Panc1 (cell line): ENCODE results near the gene CHRD. TPM values are rescaled to one million over a fixed set of nuclear protein-coding genes. Genes with fewer than 3 reads are reported as not detected.

Experiments
- ATAC-seq: fragments of 200-7000 bp; cut with Tn5 transposase; 2 replicates; pipeline ENCODE4 v1.9.1; 2020; ENCODE audit warnings: mild to moderate bottlenecking, moderate library complexity
- BruUV-seq: library from RNA; stranded (reverse); fragments of 400-500 nt; replicated peaks from 2 replicates; lab custom pipeline; 2021; lab: Mats Ljungman, UMichigan
- CTCF ChIA-PET: fragments of 300-600 bp; sonication (Branson Sonifier 250); formaldehyde crosslinking; loops from one replicate; lab custom pipeline; 2022; ENCODE audit warnings: antibody characterized with exemption; lab: Charles Lee
- POLR2A ChIA-PET: fragments of 300-600 bp; sonication (Branson Sonifier 250); formaldehyde crosslinking; loops from one replicate; lab custom pipeline; 2022; ENCODE audit warnings: antibody characterized with exemption; lab: Charles Lee
- DNase-seq: peaks from one replicate; pipeline ENCODE4 v3.0.0-alpha.2; 2010; ENCODE audit warnings: low read depth, low spot score
- H3K27ac ChIP-seq: 2 replicates; pipeline ENCODE4 v1.5.1; 2011; ENCODE audit warnings: mild to moderate bottlenecking, low read length, inconsistent platforms
- H3K27me3 ChIP-seq: fragments of 200-500 bp; sonication (Bioruptor generic); 2 replicates; pipeline ENCODE4 v1.6.0; 2014; ENCODE audit warnings: low read length, inconsistent platforms; ENCODE audit not compliant: control insufficient read depth, insufficient read depth
- H3K36me3 ChIP-seq: fragments of 200-500 bp; sonication (Bioruptor generic); 2 replicates; pipeline ENCODE4 v1.5.1; 2014; ENCODE audit warnings: inconsistent platforms, mild to moderate bottlenecking, low read length, moderate library complexity; ENCODE audit not compliant: control insufficient read depth, insufficient read depth
- H3K4me1 ChIP-seq: 2 replicates; pipeline ENCODE4 v1.5.1; 2011; ENCODE audit warnings: inconsistent platforms, mild to moderate bottlenecking, low read length, moderate library complexity; ENCODE audit not compliant: control insufficient read depth, insufficient read depth
- H3K4me3 ChIP-seq, 2 experiments: 2 replicates each; pipeline ENCODE4 v1.5.1; 2011 to 2012; ENCODE audit warnings: low read depth in 2 of 2, low read length in 2 of 2, mild to moderate bottlenecking in 2 of 2, inconsistent platforms in 1 of 2, moderate library complexity in 1 of 2
- H3K9me3 ChIP-seq: fragments of 200-500 bp; sonication (Bioruptor generic); 2 replicates; pipeline ENCODE4 v1.5.1; 2014; ENCODE audit warnings: low read depth, mild to moderate bottlenecking, inconsistent platforms, low read length, moderate library complexity; ENCODE audit not compliant: control insufficient read depth, insufficient read depth
- CTCF ChIP-seq: fragments of 450-650 bp; IDR thresholded peaks from 2 replicates; pipeline ENCODE4 v1.5.1; 2017; ENCODE audit warnings: mild to moderate bottlenecking
- POLR2AphosphoS5 ChIP-seq: IDR thresholded peaks from 2 replicates; pipeline ENCODE4 v1.6.1; 2012; ENCODE audit warnings: mild to moderate bottlenecking, low read depth, low read length, moderate library complexity
- SIN3A ChIP-seq: IDR thresholded peaks from 2 replicates; pipeline ENCODE4 v1.6.1; 2012; ENCODE audit warnings: low read depth, mild to moderate bottlenecking, low read length, moderate library complexity, borderline replicate concordance; ENCODE audit not compliant: insufficient read depth
- TCF7L2 ChIP-seq: IDR thresholded peaks from 2 replicates; pipeline ENCODE4 v1.6.1; 2011; ENCODE audit warnings: mild to moderate bottlenecking, low read depth, low read length, inconsistent platforms
- in situ Hi-C: cut with HindIII; loops from 2 replicates; pipeline ENCODE4 v1.10.0; 2016; ENCODE audit warnings: low sequenced_read_pairs, low pct_unique_long_range_greater_than_20kb
- intact Hi-C: fragments of 100-400 bp; cut with micrococcal nuclease; formaldehyde crosslinking; loops from one replicate; pipeline ENCODE4 v1.10.0; 2022; ENCODE audit not compliant: unreplicated experiment
- total RNA-seq: library from RNA; stranded (reverse); gene quantifications from one replicate; pipeline ENCODE4 v1.2.1, GENCODE V29; 2021; ENCODE audit not compliant: unreplicated experiment
- TF ChIP-seq, protein P1 (sequence below), 2 experiments: IDR thresholded peaks; 2 replicates each; pipeline ENCODE4 v1.6.1; 2011 to 2012; ENCODE audit warnings: low read depth in 2 of 2, control low read depth in 1 of 2, low read length in 1 of 2, mild to moderate bottlenecking in 1 of 2, moderate library complexity in 1 of 2; ENCODE audit not compliant: insufficient read depth in 1 of 2

Gene CHRD
- total RNA-seq, 1 experiment from 2014 or later, result 1.4 TPM

DNA sequence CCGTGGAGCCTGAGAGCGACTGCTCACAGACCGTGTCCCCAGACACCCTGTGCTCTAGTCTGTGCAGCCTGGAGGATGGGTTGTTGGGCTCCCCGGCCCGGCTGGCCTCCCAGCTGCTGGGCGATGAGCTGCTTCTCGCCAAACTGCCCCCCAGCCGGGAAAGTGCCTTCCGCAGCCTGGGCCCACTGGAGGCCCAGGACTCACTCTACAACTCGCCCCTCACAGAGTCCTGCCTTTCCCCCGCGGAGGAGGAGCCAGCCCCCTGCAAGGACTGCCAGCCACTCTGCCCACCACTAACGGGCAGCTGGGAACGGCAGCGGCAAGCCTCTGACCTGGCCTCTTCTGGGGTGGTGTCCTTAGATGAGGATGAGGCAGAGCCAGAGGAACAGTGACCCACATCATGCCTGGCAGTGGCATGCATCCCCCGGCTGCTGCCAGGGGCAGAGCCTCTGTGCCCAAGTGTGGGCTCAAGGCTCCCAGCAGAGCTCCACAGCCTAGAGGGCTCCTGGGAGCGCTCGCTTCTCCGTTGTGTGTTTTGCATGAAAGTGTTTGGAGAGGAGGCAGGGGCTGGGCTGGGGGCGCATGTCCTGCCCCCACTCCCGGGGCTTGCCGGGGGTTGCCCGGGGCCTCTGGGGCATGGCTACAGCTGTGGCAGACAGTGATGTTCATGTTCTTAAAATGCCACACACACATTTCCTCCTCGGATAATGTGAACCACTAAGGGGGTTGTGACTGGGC is 35.1 kb upstream of the CHRD start:
- ChIA-PET POLR2A (no interaction called here), CTCF (interaction anchor here (0.6 to 1.0 kb wide), 3 partner anchors 17 to 21 kb away, joined by 3 to 4 read pairs (median 3); no protein-coding TSS in a partner anchor)
- ATAC-seq, result peak; percentile 6; the same call in 1 of the 2 replicates
- intact Hi-C loops, result no loop called here
- DNase-seq, result no peak
- no peak for TF ChIP-seq POLR2AphosphoS5
- TF ChIP-seq, protein P1, sequence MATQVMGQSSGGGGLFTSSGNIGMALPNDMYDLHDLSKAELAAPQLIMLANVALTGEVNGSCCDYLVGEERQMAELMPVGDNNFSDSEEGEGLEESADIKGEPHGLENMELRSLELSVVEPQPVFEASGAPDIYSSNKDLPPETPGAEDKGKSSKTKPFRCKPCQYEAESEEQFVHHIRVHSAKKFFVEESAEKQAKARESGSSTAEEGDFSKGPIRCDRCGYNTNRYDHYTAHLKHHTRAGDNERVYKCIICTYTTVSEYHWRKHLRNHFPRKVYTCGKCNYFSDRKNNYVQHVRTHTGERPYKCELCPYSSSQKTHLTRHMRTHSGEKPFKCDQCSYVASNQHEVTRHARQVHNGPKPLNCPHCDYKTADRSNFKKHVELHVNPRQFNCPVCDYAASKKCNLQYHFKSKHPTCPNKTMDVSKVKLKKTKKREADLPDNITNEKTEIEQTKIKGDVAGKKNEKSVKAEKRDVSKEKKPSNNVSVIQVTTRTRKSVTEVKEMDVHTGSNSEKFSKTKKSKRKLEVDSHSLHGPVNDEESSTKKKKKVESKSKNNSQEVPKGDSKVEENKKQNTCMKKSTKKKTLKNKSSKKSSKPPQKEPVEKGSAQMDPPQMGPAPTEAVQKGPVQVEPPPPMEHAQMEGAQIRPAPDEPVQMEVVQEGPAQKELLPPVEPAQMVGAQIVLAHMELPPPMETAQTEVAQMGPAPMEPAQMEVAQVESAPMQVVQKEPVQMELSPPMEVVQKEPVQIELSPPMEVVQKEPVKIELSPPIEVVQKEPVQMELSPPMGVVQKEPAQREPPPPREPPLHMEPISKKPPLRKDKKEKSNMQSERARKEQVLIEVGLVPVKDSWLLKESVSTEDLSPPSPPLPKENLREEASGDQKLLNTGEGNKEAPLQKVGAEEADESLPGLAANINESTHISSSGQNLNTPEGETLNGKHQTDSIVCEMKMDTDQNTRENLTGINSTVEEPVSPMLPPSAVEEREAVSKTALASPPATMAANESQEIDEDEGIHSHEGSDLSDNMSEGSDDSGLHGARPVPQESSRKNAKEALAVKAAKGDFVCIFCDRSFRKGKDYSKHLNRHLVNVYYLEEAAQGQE (IDR thresholded peaks at IDR 0.05; ENCODE audit: insufficient read depth in 1 of 2, low read depth in 2 of 2, low read length in 1 of 2), result no peak
- no peak for TF ChIP-seq SIN3A
- no peak for TF ChIP-seq TCF7L2
- no peak for TF ChIP-seq CTCF
- no peaks in the 10 kb centered on the region for H3K27me3 ChIP-seq
- in situ Hi-C loops, result no loop called here
- H3K9me3 ChIP-seq, result no peaks in the 10 kb centered on the region
- H3K27ac ChIP-seq, result no peak overlapping the region
- no TSS peak for BruUV-seq
- no peaks in the 10 kb centered on the region; the same call in 1 of the 2 replicates for H3K36me3 ChIP-seq
- no peak overlapping the region for H3K4me3 ChIP-seq
- peaks cover 6% of the 10 kb centered on the region; the same call in 1 of the 2 replicates for H3K4me1 ChIP-seq

DNA sequence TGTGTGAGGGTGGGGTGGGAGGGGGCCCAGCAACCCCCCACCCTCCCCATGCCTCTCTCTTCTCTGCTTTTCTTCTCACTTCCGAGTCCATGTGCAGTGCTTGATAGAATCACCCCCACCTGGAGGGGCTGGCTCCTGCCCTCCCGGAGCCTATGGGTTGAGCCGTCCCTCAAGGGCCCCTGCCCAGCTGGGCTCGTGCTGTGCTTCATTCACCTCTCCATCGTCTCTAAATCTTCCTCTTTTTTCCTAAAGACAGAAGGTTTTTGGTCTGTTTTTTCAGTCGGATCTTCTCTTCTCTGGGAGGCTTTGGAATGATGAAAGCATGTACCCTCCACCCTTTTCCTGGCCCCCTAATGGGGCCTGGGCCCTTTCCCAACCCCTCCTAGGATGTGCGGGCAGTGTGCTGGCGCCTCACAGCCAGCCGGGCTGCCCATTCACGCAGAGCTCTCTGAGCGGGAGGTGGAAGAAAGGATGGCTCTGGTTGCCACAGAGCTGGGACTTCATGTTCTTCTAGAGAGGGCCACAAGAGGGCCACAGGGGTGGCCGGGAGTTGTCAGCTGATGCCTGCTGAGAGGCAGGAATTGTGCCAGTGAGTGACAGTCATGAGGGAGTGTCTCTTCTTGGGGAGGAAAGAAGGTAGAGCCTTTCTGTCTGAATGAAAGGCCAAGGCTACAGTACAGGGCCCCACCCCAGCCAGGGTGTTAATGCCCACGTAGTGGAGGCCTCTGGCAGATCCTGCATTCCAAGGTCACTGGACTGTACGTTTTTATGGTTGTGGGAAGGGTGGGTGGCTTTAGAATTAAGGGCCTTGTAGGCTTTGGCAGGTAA is 34.3 kb upstream of the CHRD start:
- no peaks in the 10 kb centered on the region; the same call in 1 of the 2 replicates for H3K36me3 ChIP-seq
- CTCF ChIA-PET, result interaction anchor here (0.7 to 1.0 kb wide), 3 partner anchors 8 to 18 kb away, joined by 3 to 4 read pairs (median 4); no protein-coding TSS in a partner anchor
- POLR2A ChIA-PET, result no interaction called here
- in situ Hi-C loops (no loop called here), intact Hi-C loops (no loop called here)
- no peaks in the 10 kb centered on the region for H3K27me3 ChIP-seq
- TF ChIP-seq TCF7L2 (no peak), CTCF (no peak), SIN3A (no peak), POLR2AphosphoS5 (no peak; the same call in 1 of the 2 replicates)
- TF ChIP-seq, protein P1 (IDR thresholded peaks at IDR 0.05; ENCODE audit: insufficient read depth in 1 of 2, low read depth in 2 of 2, low read length in 1 of 2), result no peak
- BruUV-seq, result no TSS peak
- DNase-seq, result no peak
- H3K27ac ChIP-seq, result peak overlapping the region; percentile 15; the same call in 1 of the 2 replicates
- H3K9me3 ChIP-seq, result no peaks in the 10 kb centered on the region
- no peak overlapping the region for H3K4me3 ChIP-seq
- H3K4me1 ChIP-seq, result peaks cover 6% of the 10 kb centered on the region; the same call in 1 of the 2 replicates
- peak; percentile 90 for ATAC-seq
